OCI-LY7 (cell line): Measurements from ENCODE around the gene CSTF2T.

Source experiments
- EZH2phosphoT487 ChIP-seq: fragments of 200-600 bp; sonication (generic); IDR thresholded peaks from 2 replicates; pipeline ENCODE4 v1.6.1; 2018; ENCODE audit warnings: low read depth, borderline replicate concordance, mild to moderate bottlenecking, mixed run types, antibody characterized with exemption, low read length, moderate library complexity, mixed read lengths
- TF ChIP-seq, protein P1 (sequence below): fragments of 200-600 bp; sonication (generic); conservative IDR thresholded peaks from 2 replicates; pipeline ENCODE4 v1.5.1; 2014; ENCODE audit warnings: mild to moderate bottlenecking, antibody characterized with exemption, low read length, moderate library complexity, mixed read lengths

- TF ChIP-seq, protein P1, sequence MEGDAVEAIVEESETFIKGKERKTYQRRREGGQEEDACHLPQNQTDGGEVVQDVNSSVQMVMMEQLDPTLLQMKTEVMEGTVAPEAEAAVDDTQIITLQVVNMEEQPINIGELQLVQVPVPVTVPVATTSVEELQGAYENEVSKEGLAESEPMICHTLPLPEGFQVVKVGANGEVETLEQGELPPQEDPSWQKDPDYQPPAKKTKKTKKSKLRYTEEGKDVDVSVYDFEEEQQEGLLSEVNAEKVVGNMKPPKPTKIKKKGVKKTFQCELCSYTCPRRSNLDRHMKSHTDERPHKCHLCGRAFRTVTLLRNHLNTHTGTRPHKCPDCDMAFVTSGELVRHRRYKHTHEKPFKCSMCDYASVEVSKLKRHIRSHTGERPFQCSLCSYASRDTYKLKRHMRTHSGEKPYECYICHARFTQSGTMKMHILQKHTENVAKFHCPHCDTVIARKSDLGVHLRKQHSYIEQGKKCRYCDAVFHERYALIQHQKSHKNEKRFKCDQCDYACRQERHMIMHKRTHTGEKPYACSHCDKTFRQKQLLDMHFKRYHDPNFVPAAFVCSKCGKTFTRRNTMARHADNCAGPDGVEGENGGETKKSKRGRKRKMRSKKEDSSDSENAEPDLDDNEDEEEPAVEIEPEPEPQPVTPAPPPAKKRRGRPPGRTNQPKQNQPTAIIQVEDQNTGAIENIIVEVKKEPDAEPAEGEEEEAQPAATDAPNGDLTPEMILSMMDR, result no peak
- no peak for TF ChIP-seq EZH2phosphoT487
Measured at GRCh38 chr10:51658000-51658399, 41.4 kb downstream of the CSTF2T start.
